Astrocyte (in vitro differentiated cells and primary cell): ENCODE results near the gene ZNF790. TPM values are rescaled to one million over a fixed set of nuclear protein-coding genes. Genes with fewer than 3 reads are reported as not detected.
A peak's percentile ranks its signal among the peaks of the same experiment; 100 is the strongest.

ENCODE experiments used
- DNase-seq: peaks from one replicate; pipeline ENCODE4 v3.0.0-alpha.2; 2010; ENCODE audit warnings: low read depth
- FAIRE-seq: peaks from 2 replicates; lab custom pipeline; 2011; peaks lifted over from hg19 to GRCh38; lab: Jason Lieb, UNC
- H2AFZ ChIP-seq: 2 replicates; pipeline ENCODE4 v1.6.0; 2012; ENCODE audit warnings: low read depth, low read length, inconsistent platforms
- H3K27ac ChIP-seq: 2 replicates; pipeline ENCODE4 v1.5.1; 2011; ENCODE audit warnings: low read depth, low read length, inconsistent platforms
- H3K27me3 ChIP-seq: 2 replicates; pipeline ENCODE4 v1.6.0; 2011; ENCODE audit warnings: low read length, inconsistent platforms; ENCODE audit not compliant: insufficient read depth
- H3K36me3 ChIP-seq: 2 replicates; pipeline ENCODE4 v1.5.1; 2011; ENCODE audit warnings: low read length, inconsistent platforms; ENCODE audit not compliant: insufficient read depth
- H3K4me1 ChIP-seq: 2 replicates; pipeline ENCODE4 v1.5.1; 2011; ENCODE audit warnings: low read length, inconsistent platforms; ENCODE audit not compliant: insufficient read depth
- H3K4me2 ChIP-seq: 2 replicates; pipeline ENCODE4 v1.6.0; 2012; ENCODE audit warnings: low read length, inconsistent platforms
- H3K4me3 ChIP-seq: 2 replicates; pipeline ENCODE4 v1.5.1; 2011; ENCODE audit warnings: low read depth, mild to moderate bottlenecking, low read length, inconsistent platforms; ENCODE audit not compliant: insufficient read depth
- H3K79me2 ChIP-seq: 2 replicates; pipeline ENCODE4 v1.6.0; 2012; ENCODE audit warnings: mild to moderate bottlenecking, low read length, inconsistent platforms; ENCODE audit not compliant: insufficient read depth
- H3K9ac ChIP-seq: 2 replicates; pipeline ENCODE4 v1.6.0; 2012; ENCODE audit warnings: mild to moderate bottlenecking, low read length, inconsistent platforms
- H3K9me3 ChIP-seq: 2 replicates; pipeline ENCODE4 v1.5.1; 2012; ENCODE audit warnings: low read depth, mild to moderate bottlenecking, low read length, inconsistent platforms; ENCODE audit not compliant: insufficient read depth
- H4K20me1 ChIP-seq: 2 replicates; pipeline ENCODE4 v1.6.0; 2012; ENCODE audit warnings: low read length, inconsistent platforms; ENCODE audit not compliant: insufficient read depth
- H3K27ac Mint-ChIP-seq: one replicate; pipeline ENCODE4 v1.8.0; 2021; ENCODE audit warnings: mild to moderate bottlenecking, mixed read lengths; ENCODE audit not compliant: unreplicated experiment
- H3K27me3 Mint-ChIP-seq: one replicate; pipeline ENCODE4 v1.8.0; 2021; ENCODE audit warnings: low read depth, mixed read lengths; ENCODE audit not compliant: unreplicated experiment
- H3K36me3 Mint-ChIP-seq: one replicate; pipeline ENCODE4 v1.8.0; 2021; ENCODE audit warnings: low read depth, mixed read lengths; ENCODE audit not compliant: unreplicated experiment
- H3K4me1 Mint-ChIP-seq: one replicate; pipeline ENCODE4 v1.8.0; 2021; ENCODE audit warnings: low read depth, mixed read lengths; ENCODE audit not compliant: unreplicated experiment
- H3K4me3 Mint-ChIP-seq: one replicate; pipeline ENCODE4 v1.8.0; 2021; ENCODE audit warnings: mild to moderate bottlenecking, moderate library complexity, mixed read lengths; ENCODE audit not compliant: unreplicated experiment
- H3K9me3 Mint-ChIP-seq: one replicate; pipeline ENCODE4 v1.8.0; 2021; ENCODE audit warnings: mild to moderate bottlenecking, mixed read lengths; ENCODE audit not compliant: unreplicated experiment
- EZH2 ChIP-seq: IDR thresholded peaks from 2 replicates; pipeline ENCODE4 v1.6.1; 2012; ENCODE audit warnings: mild to moderate bottlenecking, low read length, inconsistent platforms; ENCODE audit not compliant: insufficient read depth
- total RNA-seq: library from RNA; stranded (reverse); gene quantifications from 2 replicates; pipeline ENCODE4 v1.2.1, GENCODE V29; 2021
- TF ChIP-seq, protein P1 (sequence below): IDR thresholded peaks from 2 replicates; pipeline ENCODE4 v1.5.1; 2011; ENCODE audit warnings: low read depth, mild to moderate bottlenecking, inconsistent platforms, low read length, moderate library complexity; ENCODE audit not compliant: insufficient read depth

The ZNF790 gene
- total RNA-seq, 1 donor from 2014 or later: 8.8 TPM

DNA sequence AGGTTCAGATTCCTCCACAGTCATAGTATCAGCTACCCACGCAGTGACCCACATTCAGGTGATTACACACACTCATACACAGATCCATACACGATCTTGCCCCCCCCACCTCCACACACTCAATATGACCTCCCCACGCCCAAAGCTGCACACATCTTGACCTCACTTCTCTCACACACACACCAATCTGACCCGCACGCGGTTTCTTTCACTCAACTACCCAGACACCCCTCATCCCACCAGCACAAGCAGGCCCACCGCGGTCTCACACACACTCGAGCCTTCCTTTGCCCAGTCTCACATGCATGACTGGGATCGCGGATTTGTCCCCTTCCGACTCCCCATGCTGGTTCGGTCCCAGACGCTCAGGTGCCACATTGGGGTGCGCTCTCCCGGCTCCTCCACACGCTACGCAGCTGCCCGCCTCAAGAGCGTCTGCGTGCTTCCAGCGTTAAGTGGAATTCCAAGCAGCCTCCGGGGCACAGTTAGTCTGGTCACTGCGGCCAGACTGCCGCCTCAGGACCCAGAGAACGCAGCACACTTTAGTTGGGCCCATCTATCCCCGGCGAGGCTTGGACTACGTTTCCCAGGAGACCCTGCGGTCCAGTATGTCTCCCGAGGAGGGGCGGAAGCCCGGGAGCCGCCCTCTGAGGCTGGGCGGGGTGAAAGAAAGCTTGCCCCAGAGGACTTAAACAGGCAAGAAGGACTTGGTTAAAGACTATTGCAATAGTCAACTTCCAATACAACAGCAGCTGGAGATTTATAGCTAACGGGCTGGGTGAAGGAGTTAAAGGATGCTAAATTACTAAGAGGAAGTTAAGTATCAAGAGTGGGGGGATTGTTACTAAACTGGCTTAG lies 11.7 kb upstream of the ZNF790 start:
- H3K27ac ChIP-seq: peak overlapping the region; percentile 64
- no peak for FAIRE-seq
- H3K4me2 ChIP-seq: peak overlapping the region; percentile 97
- peak; percentile 87 for DNase-seq
- Mint-ChIP-seq H3K4me1 (peaks cover 1% of the 10 kb centered on the region), H3K36me3 (peaks cover 24% of the 10 kb centered on the region), H3K27me3 (no peaks in the 10 kb centered on the region), H3K4me3 (no peak overlapping the region), H3K9me3 (peaks cover 10% of the 10 kb centered on the region), H3K27ac (no peak overlapping the region)
- peak overlapping the region; percentile 100 for H2AFZ ChIP-seq
- TF ChIP-seq EZH2: no peak
- TF ChIP-seq, protein P1, sequence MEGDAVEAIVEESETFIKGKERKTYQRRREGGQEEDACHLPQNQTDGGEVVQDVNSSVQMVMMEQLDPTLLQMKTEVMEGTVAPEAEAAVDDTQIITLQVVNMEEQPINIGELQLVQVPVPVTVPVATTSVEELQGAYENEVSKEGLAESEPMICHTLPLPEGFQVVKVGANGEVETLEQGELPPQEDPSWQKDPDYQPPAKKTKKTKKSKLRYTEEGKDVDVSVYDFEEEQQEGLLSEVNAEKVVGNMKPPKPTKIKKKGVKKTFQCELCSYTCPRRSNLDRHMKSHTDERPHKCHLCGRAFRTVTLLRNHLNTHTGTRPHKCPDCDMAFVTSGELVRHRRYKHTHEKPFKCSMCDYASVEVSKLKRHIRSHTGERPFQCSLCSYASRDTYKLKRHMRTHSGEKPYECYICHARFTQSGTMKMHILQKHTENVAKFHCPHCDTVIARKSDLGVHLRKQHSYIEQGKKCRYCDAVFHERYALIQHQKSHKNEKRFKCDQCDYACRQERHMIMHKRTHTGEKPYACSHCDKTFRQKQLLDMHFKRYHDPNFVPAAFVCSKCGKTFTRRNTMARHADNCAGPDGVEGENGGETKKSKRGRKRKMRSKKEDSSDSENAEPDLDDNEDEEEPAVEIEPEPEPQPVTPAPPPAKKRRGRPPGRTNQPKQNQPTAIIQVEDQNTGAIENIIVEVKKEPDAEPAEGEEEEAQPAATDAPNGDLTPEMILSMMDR: no peak
- peaks cover 10% of the 10 kb centered on the region for H3K4me1 ChIP-seq
- no peaks in the 10 kb centered on the region for H4K20me1 ChIP-seq
- H3K79me2 ChIP-seq: peaks cover 14% of the 10 kb centered on the region
- peak overlapping the region; percentile 98 for H3K4me3 ChIP-seq
- H3K27me3 ChIP-seq: no peaks in the 10 kb centered on the region
- H3K9ac ChIP-seq: peak overlapping the region; percentile 96
- no peaks in the 10 kb centered on the region for H3K9me3 ChIP-seq
- no peaks in the 10 kb centered on the region for H3K36me3 ChIP-seq

GRCh38 chr19:36847968-36848367 lies 9.8 kb upstream of the ZNF790 start:
- Mint-ChIP-seq H3K4me3 (no peak overlapping the region), H3K27ac (no peak overlapping the region), H3K4me1 (peaks cover 1% of the 10 kb centered on the region), H3K36me3 (peaks cover 20% of the 10 kb centered on the region), H3K27me3 (no peaks in the 10 kb centered on the region), H3K9me3 (peaks cover 15% of the 10 kb centered on the region)
- peaks cover 14% of the 10 kb centered on the region for H3K79me2 ChIP-seq
- H3K4me1 ChIP-seq: peaks cover 10% of the 10 kb centered on the region
- H3K36me3 ChIP-seq: peaks cover 2% of the 10 kb centered on the region
- no peak for TF ChIP-seq EZH2
- no peak overlapping the region for H3K4me3 ChIP-seq
- no peaks in the 10 kb centered on the region for H4K20me1 ChIP-seq
- H3K4me2 ChIP-seq: no peak overlapping the region
- H3K27ac ChIP-seq: no peak overlapping the region
- no peak overlapping the region for H3K9ac ChIP-seq
- no peak for DNase-seq
- no peaks in the 10 kb centered on the region for H3K9me3 ChIP-seq
- H3K27me3 ChIP-seq: no peaks in the 10 kb centered on the region
- no peak overlapping the region for H2AFZ ChIP-seq
- no peak for FAIRE-seq

DNA sequence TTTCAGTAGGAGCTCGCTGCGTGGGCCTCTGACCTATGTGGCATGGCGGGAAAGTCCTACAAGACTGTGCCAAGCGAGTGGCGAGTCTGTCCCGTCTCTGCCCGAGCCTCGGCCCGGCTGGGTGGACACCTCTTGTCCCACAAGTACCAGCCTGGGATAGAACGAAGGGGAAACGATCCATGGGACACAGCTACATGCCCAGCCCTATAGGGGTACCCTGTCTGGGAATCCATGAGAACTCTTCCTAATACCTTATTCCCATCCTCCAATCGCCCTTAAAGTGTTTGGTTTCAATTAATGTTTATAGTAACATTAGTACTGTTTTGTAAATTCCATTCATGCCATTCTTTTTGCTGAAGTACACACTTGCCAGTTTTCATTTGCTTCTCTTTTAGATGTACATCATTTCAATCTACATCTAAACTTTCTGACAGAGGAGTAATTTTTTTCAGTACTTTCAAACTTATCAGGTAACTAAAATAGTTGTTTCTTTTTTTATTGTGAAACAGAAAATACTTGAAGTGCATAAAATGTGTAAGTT lies 667 bp upstream of the ZNF790 start:
- no peaks in the 10 kb centered on the region for H3K9me3 ChIP-seq
- FAIRE-seq: no peak

More for the DNA sequence above, 667 bp upstream of the ZNF790 start:
- H3K4me2 ChIP-seq: peak overlapping the region; percentile 98
- Mint-ChIP-seq H3K36me3 (peaks cover 42% of the 10 kb centered on the region), H3K27ac (no peak overlapping the region), H3K4me3 (no peak overlapping the region), H3K4me1 (peaks cover 4% of the 10 kb centered on the region), H3K27me3 (no peaks in the 10 kb centered on the region), H3K9me3 (peaks cover 34% of the 10 kb centered on the region)
- H3K36me3 ChIP-seq: no peaks in the 10 kb centered on the region
- peak overlapping the region; percentile 98 for H2AFZ ChIP-seq
- H3K27ac ChIP-seq: peak overlapping the region; percentile 80
- peak overlapping the region; percentile 89 for H3K9ac ChIP-seq
- H3K79me2 ChIP-seq: peaks cover 36% of the 10 kb centered on the region
- H4K20me1 ChIP-seq: no peaks in the 10 kb centered on the region
- TF ChIP-seq, protein P1: no peak
- no peak for TF ChIP-seq EZH2
- DNase-seq: peak; percentile 15
- H3K27me3 ChIP-seq: no peaks in the 10 kb centered on the region
- H3K4me3 ChIP-seq: peak overlapping the region; percentile 92
- H3K4me1 ChIP-seq: peaks cover 4% of the 10 kb centered on the region
